ENCODE data around the gene SETDB1. TPM values are rescaled to one million over a fixed set of nuclear protein-coding genes. Genes with fewer than 3 reads are reported as not detected.

Gene SETDB1
- total RNA-seq, result 17.7 and 26.5 TPM in 2 replicates

DNA sequence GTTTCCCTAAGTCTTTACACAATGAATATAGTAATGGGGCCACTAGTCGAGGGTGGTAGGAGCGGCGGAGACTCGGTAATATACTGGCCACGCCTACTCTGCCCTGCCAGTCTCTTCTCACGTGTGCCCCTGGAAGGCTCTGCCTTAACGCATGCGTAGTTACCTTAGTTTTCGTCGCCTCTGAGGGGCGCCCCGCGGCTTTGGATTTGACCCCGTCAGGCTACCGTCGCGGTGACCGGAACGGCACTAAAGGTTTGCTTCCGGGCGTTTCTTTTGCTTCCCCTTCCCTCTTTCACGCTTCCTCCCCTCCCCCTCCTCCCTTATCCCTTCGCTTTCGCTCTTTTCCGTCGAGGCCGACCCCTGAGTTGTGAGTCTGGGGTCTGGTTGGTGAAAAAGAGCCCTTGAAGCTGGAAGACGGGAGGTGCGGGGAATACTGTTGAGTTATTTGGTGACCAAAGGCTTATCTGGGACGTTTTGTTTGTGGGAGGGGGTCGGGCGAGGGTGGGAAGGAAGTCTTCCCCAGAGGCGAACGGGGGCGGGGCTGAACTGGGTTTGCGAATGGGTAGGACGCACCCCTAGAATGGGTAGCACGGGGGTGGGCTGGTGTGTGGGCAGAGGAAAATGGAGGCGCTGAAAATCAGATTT, at the start of gene SETDB1:
TSS of gene SETDB1 (plus strand) at position 267 of the 645 bp plus-strand sequence. CDS start 1,352 bp downstream, outside the sequence.

DNA sequence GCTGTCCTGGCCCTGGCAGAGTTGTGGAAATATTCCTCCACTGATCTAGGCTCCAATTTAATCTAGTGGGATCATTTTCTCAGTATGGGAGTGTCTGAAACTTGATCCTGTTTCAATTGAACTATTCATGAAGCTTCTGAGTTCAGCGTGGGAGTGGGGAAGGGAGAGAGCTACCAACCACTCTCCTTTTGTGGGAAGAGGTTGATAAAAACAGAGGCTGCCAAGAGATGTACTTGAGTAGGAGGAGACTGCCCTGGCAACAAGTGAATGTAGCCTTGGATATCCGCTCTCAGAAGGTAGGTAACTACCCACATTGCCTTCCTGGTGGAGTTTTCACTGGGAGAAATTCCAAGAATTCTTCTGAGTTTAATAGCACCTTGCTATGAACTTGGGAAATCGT, 39.1 kb upstream of the SETDB1 start, which contains the start of gene CTXND2:
TSS of gene CTXND2 (plus strand) at position 119 of the 400 bp plus-strand sequence. CDS start 25,179 bp downstream, outside the sequence.

DNA sequence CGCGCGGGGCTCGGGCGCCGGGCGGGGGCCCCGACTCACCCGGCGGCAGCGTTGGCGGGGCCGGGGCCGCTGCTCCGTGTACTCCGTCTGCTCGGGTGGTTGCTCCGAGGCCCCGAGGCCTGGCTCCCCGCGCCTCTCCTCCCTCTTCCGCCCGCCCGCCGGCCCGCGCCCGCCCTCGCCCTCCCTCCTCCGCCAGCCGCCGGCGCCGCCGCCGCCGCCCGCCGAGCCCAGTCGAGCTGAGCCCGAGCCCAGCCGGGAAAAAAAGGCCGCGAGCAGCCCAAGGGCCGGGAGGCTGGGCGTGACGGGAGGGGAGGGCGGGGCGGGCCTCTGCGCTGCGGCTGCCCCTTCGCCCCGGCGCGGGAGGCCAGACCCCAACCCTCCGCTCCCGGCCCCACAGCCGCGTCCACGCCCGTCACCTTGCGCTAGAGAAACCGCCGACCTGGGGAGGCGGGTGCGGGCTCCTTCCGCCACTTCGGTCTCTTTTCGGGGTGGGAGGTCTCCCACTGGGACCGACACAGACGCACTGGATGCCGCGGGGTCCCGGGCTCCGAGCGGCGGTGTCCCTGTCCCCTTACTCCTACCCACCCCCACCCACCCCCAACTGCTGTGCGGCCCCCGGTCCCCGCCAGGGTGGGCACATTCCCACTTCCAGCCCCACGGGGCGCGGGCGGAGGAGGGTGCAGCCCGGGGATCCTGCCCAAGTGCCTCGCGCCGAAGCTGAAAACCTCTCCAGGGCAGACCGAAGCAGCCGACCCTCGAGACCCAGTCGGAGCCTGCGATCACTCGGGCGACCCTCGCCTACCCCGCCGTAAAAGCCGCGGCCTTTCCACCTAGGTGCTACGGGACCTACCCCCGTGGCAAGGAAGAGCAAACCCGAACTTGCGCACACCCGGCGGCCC, 48.7 kb downstream of the SETDB1 start, which contains the start of gene CERS2:
TSS of gene CERS2 (minus strand) at position 256 of the 899 bp plus-strand sequence. CDS start 5,745 bp downstream, outside the sequence.

DNA sequence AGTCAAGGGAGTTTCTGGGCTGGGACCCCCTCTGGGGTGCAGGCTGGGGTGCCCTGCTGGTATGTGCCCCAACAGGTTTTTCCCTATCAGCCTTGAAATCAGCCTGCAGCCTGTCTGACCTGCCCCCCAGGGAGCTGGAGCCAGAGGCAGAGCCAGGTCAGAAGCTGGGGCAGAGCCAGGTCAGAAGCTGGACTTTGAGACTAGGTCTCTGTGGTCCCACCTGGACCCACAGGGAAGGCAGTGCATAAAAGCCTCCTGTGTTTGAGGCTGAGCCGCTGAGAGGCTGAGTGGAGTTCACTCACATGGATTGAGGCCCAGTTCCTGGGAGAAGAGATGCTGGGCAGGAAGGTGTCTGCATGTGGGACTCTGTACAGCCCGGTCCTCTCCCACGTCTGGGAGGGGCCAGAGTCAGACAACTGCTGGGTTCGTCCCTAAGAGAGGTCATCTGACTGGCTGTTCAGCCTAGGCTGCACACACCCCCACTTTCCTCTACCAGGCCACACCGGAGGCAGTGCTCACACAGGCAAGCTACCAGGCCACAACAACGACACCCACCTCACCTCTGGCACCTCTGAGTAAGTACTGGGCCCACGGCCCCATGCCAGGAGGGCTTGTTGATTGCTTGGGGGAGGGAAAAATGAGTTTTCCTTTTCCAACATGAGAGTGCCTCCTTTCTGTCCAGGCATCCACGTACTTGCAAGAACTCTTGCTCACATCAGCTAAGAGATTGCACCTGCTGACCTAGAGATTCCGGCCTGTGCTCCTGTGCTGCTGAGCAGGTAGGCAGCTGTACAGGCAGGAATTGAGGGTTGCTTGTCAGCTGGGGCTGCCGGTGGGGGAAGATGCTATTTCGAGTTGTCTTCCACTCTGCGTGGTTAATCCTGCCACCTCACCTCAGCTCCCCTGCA, 55.9 kb downstream of the SETDB1 start, which contains the start of gene ANXA9:
TSS of gene ANXA9 (plus strand) at position 488 of the 908 bp plus-strand sequence. CDS start 814 bp downstream, outside the sequence.

DNA sequence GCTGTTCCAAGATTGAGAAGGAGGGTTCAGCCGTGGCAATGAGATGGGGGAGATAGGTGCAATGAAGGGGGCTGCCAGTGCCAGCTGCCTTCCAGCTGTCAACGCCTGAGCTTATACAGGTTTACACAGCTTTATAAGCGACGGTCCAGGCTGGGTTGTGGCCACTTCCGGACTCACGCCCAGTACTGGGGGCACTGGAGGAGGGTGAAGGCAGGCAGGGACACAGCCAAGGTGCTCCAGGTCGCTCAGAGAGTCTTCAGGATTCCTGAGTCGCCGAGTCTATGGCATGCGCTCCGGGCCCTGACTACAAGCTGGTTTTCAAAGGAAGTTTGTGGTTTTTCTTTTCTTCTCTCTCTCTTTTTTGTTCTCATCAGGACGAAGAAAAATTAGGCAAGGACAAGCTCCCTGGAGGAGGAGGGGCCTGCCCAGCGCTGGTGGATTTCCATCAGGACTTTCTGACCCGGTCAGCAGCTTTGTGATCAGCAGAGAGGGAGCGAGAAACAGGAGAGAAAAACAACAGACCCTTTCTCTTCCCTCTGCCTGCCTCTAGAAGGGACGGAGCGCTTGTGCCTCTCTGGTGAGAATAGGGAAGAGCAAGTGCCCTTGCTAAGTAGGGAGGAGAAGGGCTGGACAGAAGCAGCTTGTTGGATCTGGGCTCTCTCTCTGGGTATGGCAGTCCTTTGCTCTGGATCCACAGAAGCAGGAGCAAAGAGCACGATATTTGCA, 80.3 kb downstream of the SETDB1 start, which contains the start of gene MINDY1:
TSS of gene MINDY1 (minus strand) at position 576 of the 726 bp plus-strand sequence. CDS start 4,285 bp downstream, outside the sequence.

DNA sequence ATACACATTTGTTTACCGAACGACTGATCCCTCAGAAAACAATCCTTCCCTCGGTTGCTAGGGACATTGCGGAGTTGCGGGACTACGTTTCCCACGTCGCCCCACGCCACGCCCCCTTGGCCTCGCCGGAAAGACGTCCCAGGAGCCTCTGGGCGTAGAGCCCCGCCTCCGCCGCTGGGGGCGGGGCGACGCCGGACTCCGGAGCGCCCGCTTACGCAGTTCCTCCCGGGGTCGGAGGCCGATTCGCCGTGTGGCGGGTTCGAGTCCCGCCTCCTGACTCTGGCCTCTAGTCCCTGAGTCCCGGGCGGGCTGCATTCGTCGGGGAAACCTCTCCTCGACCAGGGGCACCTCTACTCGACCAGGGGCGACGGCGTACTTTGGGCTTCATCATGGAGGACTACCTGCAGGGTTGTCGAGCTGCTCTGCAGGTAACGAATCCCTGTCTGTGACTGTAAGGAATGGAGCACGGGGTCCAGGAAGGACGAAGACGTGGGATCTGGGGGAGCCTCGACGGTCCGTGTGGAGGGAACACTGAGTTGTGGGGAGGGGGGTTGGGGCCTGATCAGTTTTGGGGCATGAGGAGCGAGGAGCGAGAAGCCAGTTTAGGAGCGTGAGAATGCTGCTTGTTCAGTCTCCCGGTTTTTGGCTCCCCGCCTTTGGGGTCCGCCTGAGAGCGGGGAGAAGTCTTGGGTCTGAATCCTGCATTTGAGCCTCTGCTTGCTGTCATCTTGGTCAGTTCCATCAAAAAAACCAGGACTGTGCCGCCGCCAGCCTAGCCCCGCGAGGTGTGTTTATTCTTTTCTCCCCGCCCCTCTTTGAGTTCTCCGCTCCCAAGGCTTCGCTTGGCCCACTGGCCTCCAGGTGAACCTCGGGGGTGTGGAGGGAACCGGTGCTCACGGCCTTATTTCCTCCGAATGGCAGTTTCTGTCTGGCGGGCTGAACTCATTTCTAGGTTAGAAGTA, 82.4 kb downstream of the SETDB1 start, which contains the start of gene PRUNE1:
TSS of gene PRUNE1 (plus strand) at position 206 of the 962 bp plus-strand sequence. CDS start at position 390, 184 bp downstream.

Other genes starting within 250 kb of the SETDB1 start
- gene GOLPH3L, start 229.2 kb upstream of the SETDB1 start, total RNA-seq, result 12.8 and 33.4 TPM in 2 replicates
- gene HORMAD1, start 205.5 kb upstream of the SETDB1 start, total RNA-seq, result not detected in 2 replicates
- 2.0 and 3.1 TPM in 2 replicates for gene CTSS, start 160.6 kb upstream of the SETDB1 start, total RNA-seq
- 13.8 and 18.4 TPM in 2 replicates for gene CTSK, start 118.1 kb upstream of the SETDB1 start, total RNA-seq
- 27.6 and 36.8 TPM in 2 replicates for gene ARNT, start 49.8 kb upstream of the SETDB1 start, total RNA-seq
- gene CTXND2, start 39.2 kb upstream of the SETDB1 start, total RNA-seq, result not detected in 2 replicates
- 121 and 138 TPM in 2 replicates for gene CERS2, start 48.5 kb downstream of the SETDB1 start, total RNA-seq
- gene ANXA9, start 55.9 kb downstream of the SETDB1 start, total RNA-seq, result not detected in 2 replicates
- gene MINDY1, start 80.5 kb downstream of the SETDB1 start, total RNA-seq, result 3.8 and 10.7 TPM in 2 replicates
- gene PRUNE1, start 82.1 kb downstream of the SETDB1 start, total RNA-seq, result 19.0 and 19.9 TPM in 2 replicates
- 0.49 TPM in 1 of 2 replicates, not detected in the other for gene BNIPL, start 110.2 kb downstream of the SETDB1 start, total RNA-seq
- gene C1orf56, start 121.4 kb downstream of the SETDB1 start, total RNA-seq, result 0.72 and 1.8 TPM in 2 replicates
- gene CDC42SE1, start 133.3 kb downstream of the SETDB1 start, total RNA-seq, result 41.9 and 42.8 TPM in 2 replicates
- gene MLLT11, start 134.0 kb downstream of the SETDB1 start, total RNA-seq, result 1.8 and 2.1 TPM in 2 replicates
- 11.8 and 14.1 TPM in 2 replicates for gene GABPB2, start 144.4 kb downstream of the SETDB1 start, total RNA-seq
- 2.0 and 3.1 TPM in 2 replicates for gene SEMA6C, start 220.3 kb downstream of the SETDB1 start, total RNA-seq
- gene TNFAIP8L2, start 230.3 kb downstream of the SETDB1 start, total RNA-seq, result not detected in 2 replicates
- 7.6 and 8.7 TPM in 2 replicates for gene LYSMD1, start 239.5 kb downstream of the SETDB1 start, total RNA-seq
- 25.1 and 30.7 TPM in 2 replicates for gene SCNM1, start 239.8 kb downstream of the SETDB1 start, total RNA-seq
- not detected in 2 replicates for gene TMOD4, start 249.6 kb downstream of the SETDB1 start, total RNA-seq